HG03097 (cell line): ENCODE results near the gene ABTB2.

Experiments
- ATAC-seq: cut with Tn5 transposase; IDR thresholded peaks from one replicate; pipeline ENCODE4 v1.9.1; 2021; ENCODE audit not compliant: unreplicated experiment, low FRiP score

ABTB2 gene

DNA sequence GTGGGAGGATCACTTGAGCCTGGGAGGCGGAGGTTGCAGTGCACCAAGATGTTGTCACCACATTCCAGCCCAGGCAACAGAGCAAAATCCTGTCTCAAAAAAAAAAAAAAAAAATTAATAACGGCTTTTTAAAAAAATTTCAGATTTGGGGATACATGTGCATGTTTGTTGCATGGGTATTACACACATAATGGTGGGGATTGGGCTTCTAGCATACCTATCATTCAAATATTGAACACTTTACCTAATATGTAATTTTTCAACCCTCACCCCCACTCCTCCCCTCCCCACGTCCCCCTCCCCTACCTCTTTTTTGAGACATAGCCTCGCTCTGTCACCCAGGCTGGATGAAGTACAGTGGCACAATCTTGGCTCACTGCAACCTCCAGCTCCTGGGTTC is 40.1 kb downstream of the ABTB2 start:
- no peak for ATAC-seq

DNA sequence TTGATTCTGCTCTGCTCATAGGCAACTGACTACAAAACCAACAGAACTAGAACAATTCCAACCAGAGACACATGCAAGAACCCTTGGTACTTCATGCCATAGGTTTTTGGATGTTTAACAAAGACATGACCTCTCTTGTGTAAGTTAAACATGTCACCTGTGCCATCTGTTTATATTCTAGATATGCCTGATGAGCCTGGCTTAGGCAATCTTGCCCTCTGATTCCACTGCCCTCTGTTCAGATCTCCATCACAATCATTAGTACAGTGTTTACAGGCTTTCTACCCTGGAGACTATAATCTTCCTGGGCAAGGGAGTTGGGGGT is 40.8 kb downstream of the ABTB2 start:
- no peak for ATAC-seq

- ATAC-seq = no peak
Observed at GRCh38 chr11:34316347-34317035, 41.3 kb downstream of the ABTB2 start.

GRCh38 chr11:34315394-34315793 is 42.4 kb downstream of the ABTB2 start:
- ATAC-seq = no peak

DNA sequence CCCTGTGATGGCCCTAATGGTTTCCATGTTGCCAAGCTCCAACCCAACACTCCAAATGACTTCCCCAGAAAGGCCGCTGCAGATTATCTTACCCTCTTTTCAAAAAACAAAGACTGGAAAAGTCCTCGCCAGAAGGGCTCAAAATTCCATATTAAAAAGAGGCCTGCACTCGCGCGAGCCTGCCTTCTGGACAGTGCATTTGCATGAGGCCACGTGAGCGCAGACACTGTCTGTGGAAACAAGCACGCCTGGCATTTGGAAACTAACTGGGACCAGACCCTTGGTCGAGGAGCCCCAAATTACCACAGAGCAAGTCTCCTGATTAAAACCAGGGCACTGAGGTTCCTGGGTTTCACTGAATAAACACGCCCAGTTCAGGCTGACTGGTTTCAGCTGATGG is 42.9 kb downstream of the ABTB2 start:
- ATAC-seq = no peak

- ATAC-seq = no peak
Observed at GRCh38 chr11:34314176-34314575, 43.6 kb downstream of the ABTB2 start.

- peak; percentile 82 for ATAC-seq
Observed at GRCh38 chr11:34313099-34313517, 44.7 kb downstream of the ABTB2 start.

DNA sequence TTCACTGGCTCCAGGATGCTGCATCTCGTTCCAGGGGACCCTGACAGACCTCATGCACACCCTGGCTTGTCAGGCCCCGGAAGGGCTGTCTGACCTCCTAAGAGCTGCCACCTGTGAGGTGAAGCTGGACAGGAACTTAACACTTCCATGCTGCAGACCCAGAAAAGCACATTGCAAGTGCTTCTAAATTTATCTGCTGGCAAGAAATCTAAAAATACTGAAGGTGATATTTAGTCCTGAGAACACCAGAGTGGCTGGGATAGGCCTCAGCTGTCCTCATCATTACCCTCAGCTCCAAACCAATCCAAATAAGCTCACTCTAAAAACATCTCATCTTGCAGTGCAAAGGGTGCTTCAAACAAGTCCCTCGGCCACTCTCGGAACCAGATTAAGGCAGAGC is 46.7 kb downstream of the ABTB2 start:
- ATAC-seq = no peak

DNA sequence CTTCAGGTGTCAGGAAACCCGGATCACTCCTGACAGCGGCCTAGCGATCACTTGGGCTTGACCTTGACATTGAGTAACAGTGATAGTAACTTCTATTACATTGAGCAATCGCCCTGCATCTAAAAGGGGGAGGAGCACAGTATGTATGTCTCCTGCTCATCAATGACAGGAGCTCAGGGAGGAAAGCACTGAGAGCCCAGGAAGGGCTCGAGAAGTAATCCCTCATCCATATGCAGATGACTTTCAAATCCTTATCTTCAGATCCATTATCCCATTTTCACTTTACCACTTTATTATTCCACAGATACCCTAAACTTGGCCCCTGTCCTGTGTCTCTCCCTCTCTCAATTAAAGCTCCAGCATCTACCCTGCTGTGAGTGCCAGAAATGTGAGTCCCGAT is 47.8 kb downstream of the ABTB2 start:
- no peak for ATAC-seq

- no peak for ATAC-seq
Observed at GRCh38 chr11:34308913-34309585, 48.8 kb downstream of the ABTB2 start.

DNA sequence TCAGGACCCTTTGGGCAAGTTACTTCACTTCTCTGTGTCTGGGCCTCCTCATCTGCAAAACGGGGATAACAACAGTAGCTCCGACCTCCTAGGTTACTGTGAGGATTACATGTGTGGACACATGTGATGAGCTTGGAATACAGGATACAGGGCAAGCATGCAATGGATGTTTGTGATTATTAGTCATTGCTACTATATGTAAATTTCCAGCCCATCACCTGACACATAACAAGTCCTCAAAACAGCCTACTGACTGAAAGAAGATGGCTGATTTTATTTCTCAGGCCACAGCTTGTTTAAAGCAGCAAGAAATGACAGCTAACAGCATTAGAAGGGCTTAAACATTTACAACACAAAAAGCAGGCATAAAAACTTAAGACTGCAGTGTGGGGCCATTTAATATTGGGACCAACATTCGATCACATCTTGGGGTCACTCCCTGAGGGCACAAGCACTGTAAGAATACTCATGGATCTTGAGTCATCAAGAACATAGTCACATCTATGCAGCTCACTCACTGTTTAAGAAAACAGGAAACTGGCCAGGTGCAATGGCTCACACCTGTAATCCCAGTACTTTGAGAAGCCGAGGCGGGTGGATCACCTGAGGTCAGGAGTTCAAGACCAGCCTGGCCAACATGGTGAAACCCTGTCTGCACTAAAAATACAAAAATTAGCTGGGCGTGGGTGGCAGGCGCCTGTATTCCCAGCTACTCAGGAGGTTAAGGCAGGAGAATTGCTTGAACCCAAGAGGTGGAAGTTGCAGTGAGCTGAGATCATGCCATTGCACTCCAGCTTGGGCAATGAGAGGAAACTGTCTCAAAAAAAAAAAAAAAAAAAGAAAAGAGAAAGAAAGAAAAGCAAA is 49.5 kb downstream of the ABTB2 start:
- ATAC-seq = no peak

DNA sequence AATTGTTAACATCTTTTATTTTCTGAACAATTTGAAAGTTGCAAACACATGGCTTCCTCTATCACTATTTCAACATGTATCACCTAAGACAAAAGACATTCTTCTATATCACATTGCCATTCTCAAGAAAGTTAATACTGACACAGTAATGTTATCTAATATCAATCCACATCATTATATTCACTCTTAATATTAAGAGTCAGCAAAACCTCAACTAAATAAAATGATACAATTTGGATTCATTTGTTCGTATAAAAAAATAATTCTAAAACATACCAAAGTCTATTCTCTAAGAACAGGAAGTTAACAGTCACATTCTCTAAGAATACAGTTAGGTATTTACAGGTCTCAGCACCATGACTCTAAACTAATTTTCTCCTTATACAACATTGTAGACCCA is 52.0 kb downstream of the ABTB2 start:
- ATAC-seq = no peak

DNA sequence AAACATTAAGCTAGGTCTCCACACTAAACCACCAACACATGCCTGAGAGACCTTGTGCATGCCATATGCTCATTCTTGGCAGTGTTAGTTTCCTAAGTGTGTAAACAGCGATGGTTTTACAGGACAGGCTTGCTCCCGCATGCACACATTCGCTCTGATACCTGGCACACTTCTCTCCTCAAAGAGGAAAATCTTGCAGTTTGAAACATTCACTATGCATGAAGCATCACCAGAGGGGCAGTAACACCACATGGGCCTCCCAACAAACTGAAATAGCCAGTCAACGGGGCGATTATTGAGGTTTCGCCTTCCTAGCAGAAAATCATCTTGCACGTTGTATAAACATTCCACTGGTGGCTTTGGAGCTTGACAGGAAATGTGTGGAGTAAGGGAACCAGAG is 52.6 kb downstream of the ABTB2 start:
- no peak for ATAC-seq

DNA sequence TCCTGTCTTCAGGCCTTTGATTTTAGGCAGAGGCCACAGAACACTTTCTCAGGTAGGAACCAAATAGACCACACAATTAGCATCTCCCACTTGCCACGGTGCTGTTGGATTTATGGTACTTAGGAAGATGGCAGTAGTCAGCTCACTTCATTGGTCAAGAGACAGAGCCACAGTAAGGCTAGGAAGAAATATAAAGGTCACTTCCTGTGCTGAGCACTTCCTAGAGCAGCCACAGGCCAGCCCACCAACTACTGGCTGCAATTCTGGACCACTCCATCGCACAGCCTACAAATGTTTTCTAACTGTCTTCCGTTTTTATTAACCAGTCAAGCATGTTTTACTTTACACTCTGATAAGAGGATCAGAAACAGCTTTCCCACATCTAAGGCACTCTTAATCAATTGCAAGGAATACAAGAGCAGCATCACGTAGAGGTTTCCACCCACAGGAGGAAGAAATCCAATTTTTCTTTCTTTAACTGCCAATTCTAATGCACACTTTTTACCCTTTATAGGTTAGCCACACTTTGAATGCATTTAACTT is 54.7 kb downstream of the ABTB2 start:
- no peak for ATAC-seq

DNA sequence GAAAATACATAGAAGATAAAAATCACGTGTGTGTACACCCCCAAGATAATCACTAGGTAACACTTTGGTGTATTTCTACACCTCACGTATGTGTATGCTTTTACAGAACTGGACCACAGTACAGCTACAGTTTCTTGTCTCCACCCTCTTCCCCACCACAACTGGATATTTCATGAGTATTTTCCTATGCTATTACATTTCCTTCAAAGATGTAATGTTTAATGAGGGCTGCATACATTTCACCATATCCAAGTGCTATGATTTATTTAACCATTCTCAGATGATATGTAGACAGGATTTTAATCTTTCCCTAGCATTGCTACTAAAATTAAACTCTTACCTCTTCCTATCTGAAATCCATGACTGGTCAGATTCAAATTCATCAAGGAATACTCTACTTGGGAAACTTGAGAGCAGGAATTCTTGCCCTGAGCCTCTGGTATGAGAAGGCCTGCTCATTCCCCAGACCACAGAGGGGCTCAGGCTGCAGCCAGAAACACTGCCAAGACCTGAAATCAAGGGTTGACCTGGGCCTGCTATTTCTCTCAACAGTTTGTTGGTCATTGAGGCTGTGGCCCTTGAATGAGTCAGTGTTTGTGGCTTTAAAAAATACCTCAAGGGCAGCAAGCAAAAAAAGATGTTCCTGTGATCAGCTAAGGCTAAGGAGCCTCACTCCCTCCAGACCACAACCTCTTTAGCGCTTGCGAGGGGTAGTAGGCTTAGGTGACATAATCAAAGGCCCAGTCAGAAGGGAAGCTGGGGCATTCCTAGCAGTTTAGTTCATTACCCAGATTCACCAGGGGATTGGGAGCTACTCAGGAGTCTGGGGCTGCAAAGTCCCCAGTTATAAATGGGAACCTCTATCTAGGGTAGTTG is 55.5 kb downstream of the ABTB2 start:
- ATAC-seq = peak; percentile 70

GRCh38 chr11:34300926-34301295 is 56.9 kb downstream of the ABTB2 start:
- no peak for ATAC-seq

GRCh38 chr11:34300026-34300925 is 57.5 kb downstream of the ABTB2 start:
- no peak for ATAC-seq

GRCh38 chr11:34299284-34299972 is 58.4 kb downstream of the ABTB2 start:
- no peak for ATAC-seq

- ATAC-seq = no peak
Observed at GRCh38 chr11:34298871-34299270, 58.9 kb downstream of the ABTB2 start.
